HK-2 (cell line): ENCODE data around the gene SLC2A5.
"Not testable (repeated sequence)": the region's sequence is repeated elsewhere in the genome, so short reads cannot be mapped to it uniquely, and the experiment has no call there.

Experiments
- DNase-seq: peaks from one replicate; pipeline ENCODE4 v3.0.0-alpha.2; 2018; ENCODE audit not compliant: unreplicated experiment

SLC2A5 gene

DNA sequence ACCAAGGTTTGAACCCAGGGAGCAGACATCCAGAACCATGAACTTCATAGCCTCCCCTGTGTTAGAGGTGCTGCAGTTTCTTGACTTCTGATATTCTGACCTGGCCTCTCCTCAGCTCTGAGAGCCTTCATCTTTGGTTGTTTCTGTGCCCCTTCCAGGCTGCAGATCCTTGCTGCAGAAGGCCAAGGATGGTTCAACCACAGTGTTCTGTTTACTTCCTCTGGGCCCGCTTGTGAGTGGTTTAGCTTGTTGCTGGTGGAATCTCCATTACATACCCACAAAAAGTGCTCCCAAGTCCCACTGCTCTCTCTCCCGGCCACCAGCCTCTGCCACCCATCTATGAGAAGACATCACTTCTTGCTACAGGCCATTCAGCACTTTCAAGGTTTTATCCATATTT lies 34.2 kb downstream of the SLC2A5 start:
- no peak for DNase-seq

DNA sequence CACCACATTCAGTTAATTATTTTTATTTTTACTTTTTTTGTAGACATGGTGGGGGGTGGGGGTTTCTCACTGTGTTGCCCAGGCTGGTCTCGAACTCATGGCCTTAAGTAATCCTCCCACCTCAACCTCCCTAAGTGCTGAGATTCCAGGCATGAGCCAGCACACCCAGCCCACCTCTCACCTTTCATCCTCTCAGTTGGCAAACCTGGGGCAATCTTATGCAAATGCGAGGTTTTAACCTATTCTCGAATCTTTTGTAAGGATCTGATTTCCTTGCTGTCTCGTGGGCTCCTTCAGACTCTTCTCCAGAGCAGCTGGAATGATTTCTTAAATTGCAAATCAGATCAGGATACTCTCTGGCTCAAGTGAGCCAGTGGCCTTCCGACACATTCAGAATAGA lies 36.1 kb downstream of the SLC2A5 start:
- no peak for DNase-seq

DNA sequence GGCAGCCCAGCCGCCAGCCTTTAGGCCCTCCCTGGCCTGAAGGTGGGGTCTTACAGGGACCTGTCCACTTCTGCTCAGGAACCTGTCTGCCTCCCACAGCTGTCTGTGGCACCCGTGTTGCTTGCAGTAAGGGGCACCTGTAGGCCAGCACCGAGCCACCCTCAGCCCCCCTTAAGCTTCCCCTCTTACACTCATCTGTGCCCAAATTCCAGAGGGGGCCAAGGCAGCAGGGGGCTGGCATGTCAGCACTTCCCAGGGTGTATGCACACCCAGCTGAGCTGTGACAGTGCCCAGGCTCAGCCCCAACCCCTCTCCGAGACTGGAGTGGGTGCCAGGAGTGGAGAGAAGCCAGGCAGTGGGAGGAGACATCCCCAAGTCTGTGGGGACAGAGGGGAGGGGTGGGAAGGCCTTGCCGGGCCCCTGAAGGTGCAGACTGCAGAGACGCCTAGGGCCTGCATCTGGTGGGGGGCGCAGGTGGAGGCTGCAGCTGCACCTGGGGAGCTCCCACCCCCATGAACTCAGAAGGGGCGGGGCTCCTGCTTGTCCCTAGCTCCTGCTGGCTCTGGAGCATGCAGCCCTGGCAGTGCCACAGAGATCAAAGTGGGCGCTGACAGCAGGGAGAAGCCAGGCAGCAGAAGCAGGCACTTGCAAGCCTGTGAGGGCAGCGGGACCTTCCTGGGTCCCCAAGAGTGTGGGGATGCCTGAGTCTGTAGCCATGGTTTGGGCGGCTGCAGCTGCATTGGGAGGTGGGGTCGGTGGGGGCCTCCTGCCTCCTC lies 37.8 kb downstream of the SLC2A5 start:
- DNase-seq: no peak

DNA sequence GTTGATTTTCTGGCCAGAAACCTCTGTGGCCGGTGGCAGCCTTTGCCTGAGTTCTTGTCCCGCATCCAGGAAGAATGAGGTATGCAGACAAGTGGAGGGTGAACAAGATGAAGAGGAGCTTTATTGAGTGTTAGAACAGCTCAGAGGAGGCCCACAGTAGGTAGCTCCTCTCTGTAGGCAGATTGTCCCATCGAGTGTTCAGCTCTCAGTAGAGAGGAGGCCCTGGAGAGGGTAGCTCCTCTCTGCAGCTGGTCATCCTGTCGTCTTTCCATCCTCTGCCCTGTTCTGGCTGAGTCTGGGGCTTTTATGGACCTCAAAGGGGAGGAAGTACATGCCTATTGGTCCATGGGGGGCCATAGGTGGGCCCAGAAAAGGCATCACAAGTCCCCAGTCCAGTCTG lies 38.4 kb downstream of the SLC2A5 start:
- DNase-seq: not testable (repeated sequence)

DNA sequence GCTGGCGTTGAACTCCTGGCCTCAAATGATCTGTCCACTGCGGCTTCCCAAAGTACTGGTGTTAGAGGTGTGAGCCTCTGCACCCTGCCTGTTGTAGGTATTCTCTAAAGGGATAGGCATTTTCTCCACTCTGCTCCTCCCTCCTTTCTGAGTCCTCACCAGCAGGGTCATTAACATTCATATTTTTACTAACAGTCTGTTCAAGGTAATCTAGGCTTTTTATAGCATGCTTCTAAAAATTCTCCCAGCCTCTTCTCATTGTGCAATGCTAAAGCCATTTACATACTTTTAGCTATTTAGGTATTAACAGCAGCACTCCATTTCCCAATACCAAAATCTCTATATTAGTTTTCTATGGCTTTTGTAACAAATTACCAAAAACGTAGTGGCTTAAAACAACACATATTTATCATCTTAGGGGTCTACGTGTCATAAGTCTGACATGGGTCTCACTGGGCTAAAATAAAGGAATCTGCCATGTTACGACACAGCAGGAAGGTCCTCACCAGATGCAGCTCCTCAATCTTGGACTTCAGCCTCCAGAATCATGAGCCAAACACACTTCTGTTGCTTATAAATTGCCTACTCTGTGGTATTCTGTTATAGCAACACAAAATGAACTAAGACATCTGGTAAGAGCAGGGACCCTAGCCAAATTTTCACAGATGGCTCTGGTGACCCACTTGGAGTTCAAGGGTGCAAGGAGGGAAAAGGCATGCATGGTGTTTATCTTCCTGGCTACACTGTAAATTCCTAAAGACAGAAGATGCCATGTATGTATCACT lies 40.3 kb downstream of the SLC2A5 start:
- DNase-seq: no peak

DNA sequence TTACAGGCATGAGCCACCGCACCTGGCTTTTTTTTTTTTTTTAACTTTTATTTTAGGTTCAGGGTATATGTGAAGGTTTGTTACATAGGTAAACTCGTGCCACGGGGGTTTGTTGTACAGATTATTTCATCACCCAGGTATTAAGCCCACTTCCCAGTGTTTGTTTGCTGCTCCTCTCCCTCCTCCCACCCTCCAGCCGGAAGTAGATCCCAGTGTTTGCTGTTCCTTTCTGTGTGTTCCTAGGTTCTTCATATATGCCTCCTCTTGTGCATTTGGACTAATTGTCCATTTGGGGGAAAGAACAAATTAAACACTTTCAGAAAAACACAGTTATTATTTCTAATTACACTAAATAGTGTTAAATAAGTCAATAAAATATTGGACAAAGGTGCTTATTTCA lies 42.1 kb downstream of the SLC2A5 start:
- no peak for DNase-seq

DNA sequence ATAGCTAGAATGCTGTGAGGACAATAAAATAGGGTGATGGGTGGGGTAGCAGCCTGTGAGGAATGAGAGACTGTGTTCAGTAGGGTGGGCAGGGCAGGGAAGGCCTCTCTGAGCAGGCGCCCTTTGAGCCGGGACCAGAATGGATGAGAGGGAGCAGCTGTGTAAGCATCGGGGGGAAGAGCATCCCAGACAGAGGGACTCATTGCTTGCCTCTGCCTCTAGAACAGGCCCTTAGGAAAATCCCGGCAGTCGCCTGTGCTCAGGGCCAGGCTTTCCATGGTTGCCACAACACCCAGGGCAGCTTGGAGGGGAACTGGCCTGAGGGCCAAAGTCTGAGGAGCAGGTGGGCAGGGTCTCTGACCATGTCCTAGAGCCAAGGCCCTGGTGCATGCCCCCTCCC lies 44.0 kb downstream of the SLC2A5 start:
- DNase-seq: no peak

DNA sequence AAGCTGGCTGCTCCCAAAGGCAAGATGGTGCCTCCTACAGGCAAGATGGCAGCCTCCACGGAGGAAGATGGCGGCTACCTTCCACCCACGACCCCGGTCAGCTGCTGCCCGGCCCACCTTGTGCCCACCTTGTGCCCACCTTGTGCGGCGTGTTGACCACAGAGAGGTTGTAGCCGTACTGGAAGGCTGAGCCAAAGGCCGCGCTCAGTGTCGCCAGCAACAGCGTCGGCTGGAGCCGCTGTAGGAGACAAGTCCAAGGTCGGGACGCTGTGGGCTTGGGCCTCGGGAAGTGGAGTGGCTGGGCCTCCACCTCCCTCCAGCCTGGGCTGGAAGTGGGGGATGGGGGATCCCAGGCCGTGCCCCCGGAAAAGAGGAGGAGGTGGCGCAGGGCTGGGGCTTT lies 44.6 kb downstream of the SLC2A5 start:
- DNase-seq: no peak

DNA sequence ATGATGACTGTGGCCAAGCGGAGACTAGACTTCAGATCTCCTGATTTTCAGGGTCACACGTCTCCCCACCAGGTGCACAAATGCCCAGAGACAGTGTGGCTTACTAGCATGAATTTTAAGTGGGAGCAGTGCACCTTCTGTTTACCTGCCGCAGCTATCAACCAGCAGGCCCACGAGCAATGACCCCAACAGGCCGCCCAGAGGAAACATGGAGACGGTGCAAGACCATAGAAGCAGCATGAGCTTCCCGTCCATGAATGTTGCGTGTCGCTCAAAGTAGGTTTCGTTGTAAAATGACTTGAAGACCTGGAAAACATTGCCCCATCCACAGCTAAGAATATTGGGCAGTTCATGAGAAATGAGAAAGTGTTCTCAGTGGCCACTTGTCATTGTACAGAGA lies 46.7 kb downstream of the SLC2A5 start:
- no peak for DNase-seq

DNA sequence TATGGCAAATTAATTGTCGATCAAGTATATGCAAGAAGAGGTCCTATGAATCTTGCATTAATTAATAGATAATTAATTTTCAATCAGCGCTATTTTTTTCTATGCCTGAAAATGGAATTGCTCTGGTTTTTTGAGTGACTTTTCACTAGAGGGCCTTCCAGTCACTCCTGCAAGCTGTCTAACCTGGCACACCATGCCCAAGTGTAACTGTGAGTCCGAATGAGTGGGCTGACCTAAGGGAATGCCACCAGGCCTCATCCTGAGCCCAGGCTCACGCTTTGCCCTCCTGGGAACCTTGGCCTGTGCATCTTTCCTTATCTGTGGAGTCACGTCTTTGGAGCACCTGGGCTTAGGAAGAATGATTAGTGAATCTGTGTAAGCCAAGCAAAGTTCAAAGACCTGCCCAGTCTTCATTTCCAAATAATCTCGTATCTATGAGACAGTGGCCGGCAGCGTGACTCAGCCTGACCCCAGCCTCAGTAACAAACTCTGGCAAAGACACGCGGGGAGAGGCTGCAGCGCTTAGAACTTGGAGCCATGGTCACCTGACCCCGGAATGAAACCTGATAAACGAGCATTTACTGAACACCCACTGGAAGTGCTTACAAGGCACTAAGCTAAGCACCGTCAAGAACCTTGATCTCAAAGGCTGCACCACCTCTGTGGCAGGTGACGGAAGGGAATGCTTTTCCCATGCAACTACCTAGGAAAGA lies 47.3 kb downstream of the SLC2A5 start:
- DNase-seq: not testable (repeated sequence)

DNA sequence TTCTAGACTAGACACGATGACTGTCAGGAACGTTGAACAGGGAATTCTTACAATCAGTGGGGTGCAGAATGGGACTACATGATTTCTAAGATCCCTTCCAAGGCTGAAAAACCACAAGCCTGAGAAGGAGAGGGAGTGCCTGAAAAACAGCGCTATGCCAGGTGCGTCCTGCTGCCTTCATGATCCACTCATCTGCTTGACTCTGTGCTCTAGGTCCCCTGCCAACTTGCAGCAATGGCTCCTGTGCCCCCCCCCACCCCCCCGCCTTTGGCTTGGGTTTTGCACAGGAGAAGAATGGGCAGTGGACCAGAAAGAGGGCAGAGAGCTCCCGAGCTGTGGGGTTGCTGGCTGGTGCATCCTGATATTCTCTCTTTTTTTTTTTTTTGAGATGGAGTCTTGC lies 49.1 kb downstream of the SLC2A5 start:
- no peak for DNase-seq

DNA sequence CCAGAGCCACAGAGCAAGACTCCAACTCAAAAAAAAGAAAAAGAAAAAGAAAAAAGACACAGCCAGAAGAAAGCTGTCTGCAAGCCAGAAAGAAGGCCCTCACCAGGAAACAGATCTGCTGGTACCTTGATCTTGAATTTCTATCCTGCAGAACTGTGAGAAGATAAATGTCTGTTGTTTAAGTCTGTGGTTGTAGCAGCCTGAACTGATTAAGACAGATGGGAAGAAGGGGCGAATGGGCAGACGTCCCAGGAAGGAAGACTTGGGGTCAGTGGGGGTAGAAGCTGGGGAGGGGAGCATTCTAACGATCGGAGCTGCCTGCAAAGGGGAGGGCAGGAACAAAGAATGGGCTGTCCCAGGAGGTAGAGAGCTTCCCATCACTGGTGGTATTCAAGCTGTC lies 49.5 kb downstream of the SLC2A5 start:
- DNase-seq: no peak

DNA sequence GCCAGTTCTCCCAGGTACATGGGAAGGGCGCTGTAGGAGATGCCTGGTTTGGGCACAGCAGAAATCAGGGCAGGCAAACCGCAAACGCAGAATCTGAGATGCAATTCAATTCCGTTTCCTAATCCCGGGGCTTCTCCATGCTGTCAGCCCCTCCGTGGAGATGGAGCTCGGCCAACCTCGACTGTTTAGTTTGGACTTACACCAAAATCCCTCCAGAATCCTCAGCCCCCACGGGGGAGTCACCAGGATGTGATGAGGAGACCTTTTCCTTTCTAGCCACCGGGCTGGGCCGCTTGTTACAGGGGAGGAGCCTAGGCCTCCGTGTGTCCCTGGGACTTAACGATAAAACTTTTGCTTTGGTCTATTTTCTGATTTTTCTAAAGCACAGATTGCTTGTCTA lies 51.1 kb downstream of the SLC2A5 start:
- no peak for DNase-seq

DNA sequence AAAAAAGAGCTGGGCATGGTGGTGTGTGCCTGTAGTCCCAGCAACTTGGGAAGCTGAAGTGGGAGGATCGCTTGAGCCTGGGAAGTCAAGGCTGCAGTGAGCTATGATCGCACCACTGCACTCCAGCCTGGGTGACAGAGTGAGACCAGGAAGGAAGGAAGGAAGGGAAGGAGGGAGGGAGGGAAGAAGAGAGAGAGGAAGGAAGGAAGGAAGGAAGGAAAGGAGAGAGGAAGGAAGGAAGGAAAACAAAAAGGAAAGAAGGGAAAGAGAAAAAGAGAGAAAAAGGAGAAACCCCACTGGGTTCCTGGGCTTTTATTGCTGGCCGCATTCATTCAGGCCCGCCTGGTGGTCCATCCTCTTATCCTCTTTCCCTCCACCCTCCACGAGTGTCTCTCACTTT lies 53.0 kb downstream of the SLC2A5 start:
- DNase-seq: no peak

DNA sequence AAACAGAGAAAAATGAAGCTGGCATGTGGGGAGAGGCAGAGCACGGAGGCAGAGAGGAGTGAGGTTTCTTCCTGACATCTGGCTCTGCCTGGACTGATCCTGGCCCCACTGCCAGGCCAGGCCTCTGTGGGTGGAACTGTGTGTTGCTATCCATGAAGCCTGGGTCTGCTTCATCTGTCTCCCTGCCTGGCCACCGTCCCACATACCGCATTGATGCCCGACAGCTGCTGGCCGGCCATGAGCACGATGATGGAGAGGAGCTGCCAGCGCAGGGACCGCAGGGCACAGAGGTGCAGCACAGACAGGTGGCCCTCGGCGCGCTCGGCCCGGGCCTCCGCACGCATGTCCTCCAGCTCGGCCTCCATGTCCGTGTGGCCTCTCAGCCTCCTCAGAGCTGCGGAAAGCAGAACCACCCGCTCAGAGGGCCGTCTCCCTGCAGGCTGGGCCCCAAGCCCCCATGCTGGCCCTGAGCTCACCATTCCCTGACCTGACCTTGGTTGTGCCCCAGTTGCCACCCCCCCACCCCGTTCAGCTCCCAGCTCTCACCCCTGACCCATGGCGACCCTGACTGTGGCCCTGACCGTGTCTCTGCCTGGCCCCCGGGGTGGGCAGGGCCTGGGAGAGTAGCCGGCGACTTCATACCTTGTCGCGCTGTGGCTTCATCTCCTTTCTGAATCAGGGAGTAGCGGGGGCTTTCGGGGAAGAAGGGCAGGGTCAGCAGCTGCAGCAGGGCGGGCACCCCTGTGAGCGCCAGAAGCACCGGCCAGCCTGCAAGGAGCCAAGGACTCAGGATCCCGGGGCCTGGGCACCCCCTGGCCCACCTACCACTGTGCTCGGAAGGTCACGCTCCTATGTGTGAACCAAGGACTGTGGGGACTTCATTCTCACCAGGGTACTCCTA lies 54.7 kb downstream of the SLC2A5 start:
- no peak for DNase-seq

DNA sequence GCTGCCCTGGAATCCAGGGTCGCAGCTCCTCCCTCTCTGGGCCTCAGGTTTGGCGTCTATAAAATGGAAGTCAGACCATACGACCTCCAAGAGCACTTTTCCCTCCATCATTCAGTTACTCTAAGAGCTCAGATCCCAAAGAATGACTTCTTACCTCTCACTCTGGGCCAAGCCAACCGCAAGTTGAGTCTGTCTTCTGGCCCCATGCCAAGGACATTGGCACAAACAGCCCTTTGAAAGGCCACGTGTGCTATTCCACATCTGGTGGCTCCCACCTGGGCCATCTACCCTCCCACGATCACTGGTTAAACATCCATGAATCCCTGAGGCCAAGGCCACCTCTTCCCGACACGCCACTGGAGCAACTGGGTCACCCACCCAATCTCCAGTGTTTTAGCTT lies 55.6 kb downstream of the SLC2A5 start:
- DNase-seq: no peak

DNA sequence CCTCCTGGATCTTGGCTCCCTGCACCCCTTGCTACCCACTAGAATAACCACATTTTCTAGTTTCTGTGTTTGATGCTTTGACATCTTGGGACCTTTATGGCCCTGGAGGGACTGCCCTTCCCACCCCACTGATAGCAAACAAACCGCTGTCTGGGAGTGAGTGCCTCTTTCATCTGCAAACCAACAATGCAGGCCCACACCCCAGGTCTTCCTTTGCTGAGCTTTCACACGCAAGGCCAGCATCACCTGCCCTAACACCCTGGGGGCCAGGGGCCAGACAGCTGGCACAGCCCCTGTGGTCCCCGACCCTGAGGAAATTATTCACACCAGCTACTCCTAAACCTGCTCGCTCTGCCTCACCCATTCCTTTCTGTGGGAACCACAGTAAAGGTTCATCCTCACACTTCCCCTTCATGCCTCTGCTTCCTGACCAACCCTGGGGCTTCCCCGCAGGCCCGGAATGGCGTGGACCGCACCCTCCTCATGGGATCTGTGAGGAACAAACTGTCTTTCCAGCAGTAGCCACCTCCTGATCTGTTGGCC lies 58.6 kb downstream of the SLC2A5 start:
- no peak for DNase-seq

DNA sequence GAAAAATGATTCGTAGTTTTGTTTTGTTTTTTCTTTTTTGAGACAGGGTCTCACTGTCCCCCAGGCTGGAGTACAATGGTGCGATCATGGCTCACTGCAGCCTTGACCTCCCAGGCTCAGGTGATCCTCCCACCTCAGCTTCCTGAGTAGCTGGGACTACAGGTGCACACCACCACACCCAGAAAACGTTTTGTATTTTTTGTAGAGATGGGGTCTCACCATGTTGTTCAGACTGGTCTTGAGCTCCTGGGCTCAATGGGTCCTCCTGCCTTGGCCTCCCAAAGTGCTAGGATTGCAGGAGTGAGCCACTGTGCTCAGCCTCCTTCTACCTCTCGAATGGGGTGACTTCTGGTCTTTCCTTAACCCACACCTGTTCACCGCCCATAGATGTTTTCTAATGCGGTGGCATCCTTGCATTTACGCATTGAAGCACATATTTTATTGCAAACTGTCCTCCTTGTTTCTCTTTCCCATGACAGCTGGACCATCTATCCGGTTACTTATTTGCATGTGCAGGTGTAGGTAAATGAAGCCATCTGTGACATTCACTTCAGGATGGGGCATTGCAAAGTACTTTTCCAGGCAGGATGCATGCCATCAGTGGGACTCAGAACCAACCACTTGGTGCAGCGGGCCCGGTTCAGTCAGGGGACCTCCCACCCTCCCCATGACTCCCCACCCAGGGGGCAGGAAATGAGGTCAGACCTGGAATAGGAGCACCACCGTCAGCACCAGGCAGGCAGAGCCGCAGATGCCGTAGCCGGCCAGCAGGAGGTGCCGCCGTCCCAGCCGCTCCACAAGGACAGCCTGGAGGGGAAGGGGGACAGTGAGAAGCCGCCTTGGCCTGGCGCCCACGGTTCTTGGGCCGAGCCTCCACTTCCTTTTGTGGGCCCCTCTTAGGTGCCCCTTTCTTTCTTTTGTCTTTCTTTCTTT lies 59.7 kb downstream of the SLC2A5 start:
- no peak for DNase-seq

DNA sequence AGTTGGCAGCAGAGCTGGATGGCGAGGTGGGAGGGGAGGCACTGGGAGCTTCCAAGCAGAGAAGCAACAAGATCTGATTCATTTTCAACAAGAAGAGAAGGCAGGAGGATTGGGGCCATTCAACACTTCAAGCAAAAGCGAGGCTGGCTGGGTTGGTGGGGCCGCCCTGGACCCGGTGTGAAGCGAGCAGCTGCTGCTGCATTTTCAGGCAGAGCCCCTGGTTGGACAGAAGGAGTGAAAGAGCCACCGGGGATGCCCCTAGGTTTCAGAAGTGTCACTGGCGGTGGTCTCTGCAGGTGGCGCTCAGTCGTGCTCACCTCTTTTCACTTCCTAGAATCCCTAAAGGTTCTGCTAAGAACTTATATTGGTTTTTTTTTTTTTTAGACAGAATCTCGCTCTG lies 61.2 kb downstream of the SLC2A5 start:
- DNase-seq: no peak

DNA sequence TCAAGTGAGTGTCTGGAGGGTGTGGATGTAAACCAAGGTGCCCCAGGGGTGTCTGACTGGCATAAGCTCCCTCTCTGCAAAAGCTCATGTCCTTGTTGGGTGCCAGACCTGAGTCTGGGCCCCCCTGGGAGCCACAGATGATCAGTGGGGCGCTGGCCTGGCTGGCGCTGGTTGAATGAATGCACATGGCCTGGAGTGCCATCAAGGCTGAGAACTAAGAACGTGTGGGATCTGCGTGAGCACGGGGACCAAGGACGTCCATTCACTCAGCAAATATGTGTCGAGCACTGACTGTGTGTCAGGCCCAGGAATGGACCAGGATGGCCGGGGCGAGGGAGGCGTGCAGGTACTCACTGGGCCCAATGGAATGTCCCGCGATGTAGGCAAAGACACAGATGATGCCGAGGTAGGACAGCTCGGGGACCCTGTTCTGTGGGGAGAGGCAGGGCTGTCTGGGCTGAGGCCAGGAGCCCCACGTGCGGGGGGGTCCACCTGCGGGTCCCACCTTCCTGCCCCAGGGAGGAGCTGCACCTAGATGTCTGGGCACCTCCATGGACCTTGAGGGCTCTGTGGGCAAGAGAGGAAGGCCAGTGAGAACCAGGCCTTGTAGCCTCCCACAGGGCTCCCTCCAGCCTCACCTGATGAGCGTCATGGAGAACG lies 62.3 kb downstream of the SLC2A5 start:
- DNase-seq: no peak
